GM18519 (cell line): ENCODE measurements around the gene TMEM266.

Experiments used
- ATAC-seq: cut with Tn5 transposase; IDR thresholded peaks from one replicate; pipeline ENCODE4 v1.9.1; 2021; ENCODE audit warnings: mild to moderate bottlenecking, moderate library complexity; ENCODE audit not compliant: unreplicated experiment, low FRiP score

The TMEM266 gene

GRCh38 chr15:76123031-76123430, 63.2 kb downstream of the TMEM266 start:
- ATAC-seq: no peak

- ATAC-seq: no peak
These were observed 67.4 kb downstream of the TMEM266 start for GRCh38 chr15:76127169-76127568.

DNA sequence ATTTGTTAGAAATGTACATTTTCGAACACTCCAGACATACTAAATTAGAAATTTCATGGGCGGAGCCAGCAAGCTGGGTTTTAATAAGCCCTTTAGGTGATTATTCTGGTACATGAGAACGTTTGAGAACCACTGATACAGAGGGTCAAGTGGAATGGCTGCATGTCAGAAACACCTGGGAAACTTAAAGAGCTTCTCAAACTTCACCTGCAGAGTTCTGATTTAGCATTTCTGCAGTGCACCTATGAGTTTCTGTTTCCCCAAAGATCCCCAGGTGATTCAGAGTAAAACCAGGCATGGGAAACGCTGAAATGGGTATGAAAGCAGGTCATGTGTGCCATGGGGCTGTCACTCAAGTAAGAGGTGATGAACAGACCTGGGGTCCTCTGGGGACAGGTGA, 68.1 kb downstream of the TMEM266 start:
- no peak for ATAC-seq

GRCh38 chr15:76134537-76134936, 74.8 kb downstream of the TMEM266 start:
- no peak for ATAC-seq

- no peak for ATAC-seq
These were observed 75.7 kb downstream of the TMEM266 start for GRCh38 chr15:76135516-76135915.

- ATAC-seq: no peak
These were observed 78.7 kb downstream of the TMEM266 start for GRCh38 chr15:76138436-76138835.

- no peak for ATAC-seq
These were observed 79.7 kb downstream of the TMEM266 start for GRCh38 chr15:76139368-76140073.

DNA sequence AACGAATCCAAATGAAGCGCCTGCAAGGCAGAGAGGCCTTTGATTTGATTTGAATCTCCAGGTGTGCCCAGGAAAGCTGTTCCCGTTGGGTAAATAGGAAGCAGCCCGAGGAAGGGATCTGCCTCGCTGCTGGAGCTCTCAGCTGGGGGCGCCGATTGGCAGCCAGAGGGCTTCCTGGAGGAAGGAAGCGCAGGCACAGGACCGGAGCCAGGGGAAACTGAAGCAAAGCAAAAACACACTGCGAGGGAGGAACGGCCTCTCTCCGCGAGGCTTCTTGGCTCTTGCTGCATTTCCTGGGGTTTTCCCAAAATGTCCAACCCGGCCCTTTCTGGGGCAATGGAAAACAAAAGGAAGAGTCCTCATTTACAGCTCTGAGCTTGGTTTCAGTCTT, 80.3 kb downstream of the TMEM266 start:
- no peak for ATAC-seq

DNA sequence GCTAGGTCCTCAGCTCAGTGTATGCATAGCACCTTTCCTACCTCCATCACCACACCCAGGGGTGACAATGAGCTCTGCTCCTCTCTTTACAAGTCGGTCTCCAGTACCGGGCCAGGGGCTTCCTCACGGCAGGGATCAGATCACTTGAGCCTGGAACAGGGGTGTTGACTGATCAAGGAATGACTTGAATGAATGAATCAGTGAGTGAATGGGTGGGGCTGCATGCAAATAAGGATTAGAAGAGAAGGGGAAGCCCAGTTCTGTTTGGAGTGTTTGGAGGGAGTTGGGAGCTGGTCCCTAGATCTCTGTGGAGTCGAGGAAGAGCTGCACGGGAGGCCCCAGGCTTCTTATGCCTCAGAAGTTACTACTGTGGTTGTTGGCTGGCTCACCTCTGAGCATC, 87.0 kb downstream of the TMEM266 start:
- ATAC-seq: no peak

- ATAC-seq: no peak
These were observed 88.3 kb downstream of the TMEM266 start for GRCh38 chr15:76147906-76148570.

DNA sequence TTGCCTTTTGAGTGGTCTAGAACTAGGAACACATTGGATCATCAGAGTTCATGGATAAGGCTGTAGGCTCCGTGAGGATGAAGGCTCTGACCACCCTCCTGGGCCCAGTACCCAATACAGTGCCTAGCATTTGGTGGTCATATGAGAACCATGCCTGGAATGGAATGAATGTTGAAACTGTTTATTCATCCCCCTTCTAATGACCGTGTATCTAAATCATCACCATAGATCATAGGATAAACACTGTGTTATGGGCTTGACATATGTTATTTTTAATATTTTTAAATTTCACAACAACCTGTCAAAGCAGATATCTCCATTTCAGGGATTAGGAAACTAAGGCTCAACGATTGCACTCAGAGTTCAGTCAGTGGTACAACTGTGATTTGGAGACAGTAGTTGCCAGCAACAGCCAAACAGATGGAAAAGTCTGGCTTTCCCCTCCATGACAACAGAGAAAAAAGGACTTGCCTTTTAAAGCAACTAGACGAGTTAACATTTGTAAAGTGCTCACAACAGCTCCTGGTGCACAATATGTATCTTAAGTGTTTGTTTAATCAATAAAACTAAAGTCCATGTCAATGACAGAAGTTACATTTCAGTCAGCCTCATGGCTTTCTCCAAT, 89.6 kb downstream of the TMEM266 start:
- no peak for ATAC-seq

DNA sequence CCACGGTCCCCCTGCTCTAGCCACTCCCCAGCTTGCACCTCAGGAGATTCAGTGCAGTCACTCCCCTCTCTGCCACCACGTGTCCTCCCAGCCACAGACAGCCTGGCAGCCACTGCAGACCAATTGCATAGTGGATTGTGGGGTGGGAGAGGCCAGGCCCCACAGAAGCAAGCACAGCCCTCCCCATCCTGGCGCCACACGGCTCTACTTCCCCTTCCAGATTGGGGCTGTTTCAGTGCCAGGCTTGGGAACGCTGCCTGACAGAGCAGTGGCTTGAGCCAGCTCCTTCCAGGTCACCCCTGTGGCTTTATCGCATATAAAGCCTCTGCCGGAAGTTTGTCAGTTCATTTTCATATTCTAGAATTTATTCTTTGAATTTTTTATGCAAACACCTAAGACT, 90.7 kb downstream of the TMEM266 start:
- ATAC-seq: no peak

DNA sequence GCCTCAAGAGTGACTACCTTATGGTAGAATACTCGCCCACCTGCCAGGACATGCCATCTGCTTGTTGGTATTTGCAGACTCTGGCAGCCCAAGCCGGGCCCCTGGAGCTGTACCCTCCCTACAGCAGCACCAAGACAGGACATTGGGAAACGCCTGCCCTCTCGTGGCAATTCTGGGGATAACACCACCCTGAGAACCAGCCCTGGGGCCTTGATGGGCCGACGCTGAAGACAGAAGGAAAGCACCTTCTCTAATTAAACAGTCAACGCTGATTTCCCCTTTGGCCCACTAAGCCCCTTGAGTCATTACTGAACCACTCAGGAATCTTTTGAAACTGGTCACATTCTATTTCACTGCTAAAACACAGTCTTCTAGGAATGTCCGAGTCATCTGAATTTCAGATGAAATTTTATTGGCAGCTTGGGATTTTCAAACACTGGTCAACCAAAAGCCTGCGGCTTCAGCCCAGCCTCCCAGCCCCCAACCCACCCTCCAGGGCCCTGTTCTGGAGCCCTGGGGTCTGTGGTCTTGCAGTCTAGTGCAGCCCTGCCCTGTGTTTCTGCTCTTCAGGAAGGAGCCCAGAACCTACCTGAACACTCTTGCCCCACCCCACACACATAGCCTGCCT, 91.3 kb downstream of the TMEM266 start:
- ATAC-seq: peak; percentile 59

GRCh38 chr15:76151599-76151974, 91.8 kb downstream of the TMEM266 start:
- ATAC-seq: no peak

DNA sequence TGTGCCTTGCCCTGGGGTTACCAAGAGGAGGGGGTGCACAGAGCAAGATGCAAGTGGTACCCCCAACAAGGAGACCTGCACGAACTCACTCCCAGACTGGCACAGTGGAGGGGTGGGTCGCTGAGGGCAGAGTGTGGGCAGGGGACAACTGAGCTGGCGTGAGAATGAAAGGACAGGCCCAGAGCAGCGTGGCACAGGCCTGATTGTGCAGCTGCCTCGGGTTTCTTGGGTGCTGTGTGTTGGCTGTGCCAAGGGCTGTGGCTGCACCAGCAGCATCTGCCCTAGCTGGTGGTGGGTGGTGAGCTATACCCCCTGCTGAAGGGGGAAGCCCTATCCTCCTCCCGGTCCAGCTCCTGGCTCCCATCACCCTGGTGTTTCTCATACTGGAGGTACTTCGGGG, 92.4 kb downstream of the TMEM266 start:
- ATAC-seq: no peak

GRCh38 chr15:76153241-76154197, 93.7 kb downstream of the TMEM266 start:
- no peak for ATAC-seq

DNA sequence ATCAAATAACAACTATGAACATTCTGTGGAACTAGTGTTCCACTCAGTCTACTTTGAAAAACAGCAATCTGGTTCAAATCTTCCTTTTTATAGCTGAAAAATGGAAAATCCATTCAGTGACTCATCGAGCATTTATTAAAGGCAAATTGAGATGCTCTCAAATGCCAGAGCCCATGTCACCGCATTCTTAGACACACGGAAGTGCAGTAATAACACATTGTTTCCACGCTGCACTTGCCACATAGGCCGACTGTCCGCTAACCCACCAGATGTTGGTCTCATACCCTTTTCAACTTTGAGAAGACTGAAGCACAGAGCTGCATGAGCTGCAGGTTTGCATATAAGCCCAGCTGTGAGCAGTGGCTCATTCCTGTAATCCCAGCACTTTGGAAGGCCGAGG, 95.9 kb downstream of the TMEM266 start:
- no peak for ATAC-seq

- no peak for ATAC-seq
These were observed 98.4 kb downstream of the TMEM266 start for GRCh38 chr15:76158226-76158625.

DNA sequence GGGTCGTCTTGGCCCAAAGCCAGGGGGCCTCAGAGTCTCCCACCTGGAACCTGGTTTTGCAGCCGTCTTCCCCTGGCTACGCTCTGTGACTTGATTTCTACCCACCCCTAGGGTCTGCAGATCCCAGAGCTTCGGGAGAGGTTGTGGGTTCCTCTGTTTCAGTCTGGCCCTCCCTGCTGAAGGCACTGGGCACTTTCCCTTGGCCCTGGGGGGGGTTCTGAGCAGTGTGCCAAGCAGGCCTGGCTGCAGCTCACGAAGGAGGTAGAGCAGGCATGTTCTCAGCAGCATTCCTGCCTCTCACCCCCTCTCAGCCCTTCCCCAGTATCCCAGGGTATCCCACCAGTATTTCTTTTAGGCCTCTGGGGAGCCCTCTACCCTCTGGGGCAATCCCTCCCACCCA, 99.0 kb downstream of the TMEM266 start:
- no peak for ATAC-seq

GRCh38 chr15:76159282-76159681, 99.5 kb downstream of the TMEM266 start:
- no peak for ATAC-seq
